Measurements from ENCODE around the gene HOMER1.

GRCh38 chr5:79480991-79481390, 32.9 kb downstream of the HOMER1 start:
- TF ChIP-seq, protein P1, sequence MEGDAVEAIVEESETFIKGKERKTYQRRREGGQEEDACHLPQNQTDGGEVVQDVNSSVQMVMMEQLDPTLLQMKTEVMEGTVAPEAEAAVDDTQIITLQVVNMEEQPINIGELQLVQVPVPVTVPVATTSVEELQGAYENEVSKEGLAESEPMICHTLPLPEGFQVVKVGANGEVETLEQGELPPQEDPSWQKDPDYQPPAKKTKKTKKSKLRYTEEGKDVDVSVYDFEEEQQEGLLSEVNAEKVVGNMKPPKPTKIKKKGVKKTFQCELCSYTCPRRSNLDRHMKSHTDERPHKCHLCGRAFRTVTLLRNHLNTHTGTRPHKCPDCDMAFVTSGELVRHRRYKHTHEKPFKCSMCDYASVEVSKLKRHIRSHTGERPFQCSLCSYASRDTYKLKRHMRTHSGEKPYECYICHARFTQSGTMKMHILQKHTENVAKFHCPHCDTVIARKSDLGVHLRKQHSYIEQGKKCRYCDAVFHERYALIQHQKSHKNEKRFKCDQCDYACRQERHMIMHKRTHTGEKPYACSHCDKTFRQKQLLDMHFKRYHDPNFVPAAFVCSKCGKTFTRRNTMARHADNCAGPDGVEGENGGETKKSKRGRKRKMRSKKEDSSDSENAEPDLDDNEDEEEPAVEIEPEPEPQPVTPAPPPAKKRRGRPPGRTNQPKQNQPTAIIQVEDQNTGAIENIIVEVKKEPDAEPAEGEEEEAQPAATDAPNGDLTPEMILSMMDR (IDR thresholded peaks at IDR 0.05) = no peak
- no peak for TF ChIP-seq POLR2A (IDR thresholded peaks at IDR 0.05)

Data from esophagus squamous epithelium (tissue), 4 donors.